HEK293 (cell line): ENCODE measurements around the gene PCSK2.

Source experiments
- CTCF ChIA-PET: fragments of 350-600 bp; formaldehyde crosslinking; extraction: SDS; loops from one replicate; lab custom pipeline; 2021; ENCODE audit warnings: antibody characterized with exemption; lab: Yijun Ruan, JAX
- POLR2A ChIA-PET: fragments of 300-600 bp; formaldehyde crosslinking; extraction: SDS; loops from one replicate; lab custom pipeline; 2020; ENCODE audit warnings: antibody characterized with exemption, inconsistent platforms; lab: Yijun Ruan, JAX
- H3K27ac ChIP-seq: fragments of 200-500 bp; sonication (Bioruptor generic); 2 replicates; pipeline ENCODE4 v1.5.1; 2014; ENCODE audit warnings: low read depth, low read length, control low read depth, inconsistent platforms; ENCODE audit errors: extremely low read depth
- H3K36me3 ChIP-seq, 2 experiments: fragments of 200-500 bp in 1 of 2; sonication (Bioruptor generic) in 1 of 2; 1 replicate in 1 of 2; 2 replicates in 1 of 2; pipeline ENCODE4 v1.5.1; 2014 to 2017; ENCODE audit warnings: inconsistent platforms in 2 of 2, low read length in 2 of 2; ENCODE audit not compliant: control insufficient read depth in 2 of 2, insufficient read depth in 1 of 2
- H3K4me1 ChIP-seq: fragments of 200-500 bp; sonication (Bioruptor generic); 2 replicates; pipeline ENCODE4 v1.5.1; 2014; ENCODE audit warnings: mild to moderate bottlenecking, low read length, inconsistent platforms; ENCODE audit not compliant: control insufficient read depth, insufficient read depth
- H3K4me3 ChIP-seq: 2 replicates; pipeline ENCODE4 v1.5.1; 2011; ENCODE audit warnings: low read depth, mild to moderate bottlenecking, control low read depth, low read length, moderate library complexity
- H3K9me3 ChIP-seq: fragments of 200-500 bp; sonication (Bioruptor generic); 2 replicates; pipeline ENCODE4 v1.5.1; 2014; ENCODE audit warnings: low read depth, low read length, inconsistent platforms; ENCODE audit not compliant: control insufficient read depth, insufficient read depth
- IKZF3 ChIP-seq: fragments of 450-650 bp; IDR thresholded peaks from 2 replicates; pipeline ENCODE4 v1.5.0; 2018; ENCODE audit warnings: missing biosample characterization, mild to moderate bottlenecking, missing genetic modification characterization, moderate library complexity
- OSR2 ChIP-seq: fragments of 450-650 bp; formaldehyde crosslinking; IDR thresholded peaks from 2 replicates; pipeline ENCODE4 v1.5.1; 2016; ENCODE audit warnings: missing biosample characterization, missing genetic modification characterization
- ZFP3 ChIP-seq: fragments of 450-650 bp; formaldehyde crosslinking; IDR thresholded peaks from 2 replicates; pipeline ENCODE4 v1.5.1; 2016; ENCODE audit warnings: low read depth, missing biosample characterization, missing genetic modification characterization
- ZNF133 ChIP-seq: fragments of 450-650 bp; formaldehyde crosslinking; IDR thresholded peaks from 2 replicates; pipeline ENCODE4 v1.5.1; 2016; ENCODE audit warnings: missing biosample characterization, missing genetic modification characterization
- ZNF19 ChIP-seq: fragments of 450-650 bp; formaldehyde crosslinking; IDR thresholded peaks from 2 replicates; pipeline ENCODE4; 2016; ENCODE audit warnings: missing biosample characterization, missing genetic modification characterization, low read depth
- ZNF324 ChIP-seq: fragments of 450-650 bp; formaldehyde crosslinking; IDR thresholded peaks from 2 replicates; pipeline ENCODE4 v1.5.1; 2016; ENCODE audit warnings: missing biosample characterization, missing genetic modification characterization
- ZNF473 ChIP-seq: fragments of 450-650 bp; formaldehyde crosslinking; IDR thresholded peaks from 2 replicates; pipeline ENCODE4 v1.5.1; 2017; ENCODE audit warnings: missing biosample characterization, missing genetic modification characterization
- ZNF521 ChIP-seq: fragments of 450-650 bp; formaldehyde crosslinking; IDR thresholded peaks from 2 replicates; pipeline ENCODE4 v1.5.1; 2017; ENCODE audit warnings: missing biosample characterization, mild to moderate bottlenecking, missing genetic modification characterization
- ZNF624 ChIP-seq: fragments of 450-650 bp; formaldehyde crosslinking; IDR thresholded peaks from 2 replicates; pipeline ENCODE4 v1.5.1; 2017; ENCODE audit warnings: missing biosample characterization, missing genetic modification characterization
- ZNF660 ChIP-seq: fragments of 450-650 bp; IDR thresholded peaks from 2 replicates; pipeline ENCODE4 v1.5.1; 2018; ENCODE audit warnings: missing biosample characterization, mild to moderate bottlenecking, missing genetic modification characterization
- ZNF791 ChIP-seq: fragments of 450-650 bp; formaldehyde crosslinking; IDR thresholded peaks from 2 replicates; pipeline ENCODE4 v1.5.1; 2016; ENCODE audit warnings: missing biosample characterization, missing genetic modification characterization
- ZNF792 ChIP-seq: fragments of 450-650 bp; formaldehyde crosslinking; IDR thresholded peaks from 2 replicates; pipeline ENCODE4 v1.5.1; 2016; ENCODE audit warnings: missing biosample characterization, missing genetic modification characterization
- ZSCAN16 ChIP-seq: fragments of 450-650 bp; formaldehyde crosslinking; IDR thresholded peaks from 2 replicates; pipeline ENCODE4 v1.5.1; 2016; ENCODE audit warnings: missing biosample characterization, missing genetic modification characterization
- TF ChIP-seq, protein P1 (sequence below): fragments of 450-650 bp; formaldehyde crosslinking; IDR thresholded peaks from 2 replicates; pipeline ENCODE4 v1.5.1; 2016; ENCODE audit warnings: missing biosample characterization, missing genetic modification characterization, low read depth
- TF ChIP-seq, protein P2 (sequence below): fragments of 450-650 bp; formaldehyde crosslinking; conservative IDR thresholded peaks from 2 replicates; pipeline ENCODE4 v1.5.1; 2016; ENCODE audit warnings: low read depth, missing biosample characterization, missing genetic modification characterization
- TF ChIP-seq, protein P3 (sequence below): fragments of 450-650 bp; formaldehyde crosslinking; IDR thresholded peaks from 2 replicates; pipeline ENCODE4 v1.5.1; 2016; ENCODE audit warnings: missing biosample characterization, missing genetic modification characterization, low read depth

The PCSK2 gene

DNA sequence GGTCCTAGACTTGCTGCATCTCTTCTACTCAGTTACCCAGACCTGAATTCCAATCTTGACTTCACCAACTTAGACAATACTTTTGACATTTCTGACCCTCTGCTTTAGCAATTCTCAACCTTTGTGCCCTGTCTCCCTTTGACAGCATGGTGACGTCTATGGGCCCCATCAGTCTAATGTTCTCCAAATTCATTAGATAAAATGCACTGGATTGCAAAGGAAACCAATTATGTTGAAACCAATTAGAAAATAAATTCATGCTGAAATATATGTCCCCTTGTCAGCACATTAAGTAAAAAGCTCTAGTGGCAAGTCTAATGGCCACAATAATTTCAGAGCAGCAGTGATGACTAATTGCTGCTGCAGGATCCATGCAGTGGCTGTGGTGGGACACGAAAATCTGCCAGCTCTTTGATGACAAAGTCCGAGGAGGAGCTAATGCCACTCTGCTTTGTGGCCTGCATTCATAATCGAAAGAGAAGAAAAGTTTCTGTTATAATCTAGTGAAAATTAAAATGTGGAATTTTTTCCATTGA lies 240.3 kb downstream of the PCSK2 start:
- ChIA-PET POLR2A (no interaction called here), CTCF (no interaction called here)
- Histone ChIP-seq H3K9me3 (no peaks in the 10 kb centered on the region), H3K27ac (no peak overlapping the region), H3K4me1 (no peaks in the 10 kb centered on the region), H3K36me3 (no peaks in the 10 kb centered on the region), H3K4me3 (no peak overlapping the region)
- TF ChIP-seq, protein P1, sequence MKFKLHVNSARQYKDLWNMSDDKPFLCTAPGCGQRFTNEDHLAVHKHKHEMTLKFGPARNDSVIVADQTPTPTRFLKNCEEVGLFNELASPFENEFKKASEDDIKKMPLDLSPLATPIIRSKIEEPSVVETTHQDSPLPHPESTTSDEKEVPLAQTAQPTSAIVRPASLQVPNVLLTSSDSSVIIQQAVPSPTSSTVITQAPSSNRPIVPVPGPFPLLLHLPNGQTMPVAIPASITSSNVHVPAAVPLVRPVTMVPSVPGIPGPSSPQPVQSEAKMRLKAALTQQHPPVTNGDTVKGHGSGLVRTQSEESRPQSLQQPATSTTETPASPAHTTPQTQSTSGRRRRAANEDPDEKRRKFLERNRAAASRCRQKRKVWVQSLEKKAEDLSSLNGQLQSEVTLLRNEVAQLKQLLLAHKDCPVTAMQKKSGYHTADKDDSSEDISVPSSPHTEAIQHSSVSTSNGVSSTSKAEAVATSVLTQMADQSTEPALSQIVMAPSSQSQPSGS: no peak
- no peak for TF ChIP-seq ZNF791 (tag by site-specific recombination)

DNA sequence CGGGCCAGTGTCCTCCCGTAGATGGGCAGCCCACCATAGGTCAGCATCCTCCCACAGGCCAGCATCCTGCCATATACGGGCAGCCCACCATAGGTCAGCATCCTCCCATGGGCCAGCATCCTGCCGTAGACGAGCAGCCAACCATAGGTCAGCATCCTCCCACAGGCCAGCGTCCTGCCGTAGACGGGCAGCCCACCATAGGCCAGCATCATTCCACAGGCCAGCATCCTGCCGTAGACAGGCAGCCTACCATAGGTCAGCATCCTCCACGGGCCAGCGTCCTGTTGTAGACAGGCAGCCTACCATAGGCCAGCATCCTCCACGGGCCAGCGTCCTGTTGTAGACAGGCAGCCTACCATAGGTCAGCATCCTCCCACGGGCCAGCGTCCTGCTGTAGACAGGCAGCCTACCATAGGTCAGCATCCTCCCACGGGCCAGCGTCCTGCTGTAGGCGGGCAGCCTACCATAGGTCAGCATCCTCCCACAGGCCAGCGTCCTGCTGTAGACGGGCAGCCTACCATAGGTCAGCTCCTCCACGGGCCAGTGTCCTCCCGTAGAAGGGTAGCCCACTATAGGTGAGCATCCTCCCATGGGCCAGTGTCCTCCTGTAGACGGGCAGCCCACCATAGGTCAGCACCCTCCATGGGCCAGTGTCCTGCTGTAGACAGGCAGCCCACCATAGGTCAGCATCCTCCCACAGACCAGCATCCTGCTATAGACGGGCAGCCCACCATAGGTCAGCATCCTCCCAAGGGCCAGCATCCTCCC lies 241.4 kb downstream of the PCSK2 start:
- no peak for TF ChIP-seq ZNF624
- H3K9me3 ChIP-seq: no peaks in the 10 kb centered on the region
- no peak overlapping the region for H3K27ac ChIP-seq
- H3K36me3 ChIP-seq: no peaks in the 10 kb centered on the region
- H3K4me3 ChIP-seq: no peak overlapping the region
- CTCF ChIA-PET: interaction anchor here (1.1 to 1.2 kb wide), 2 partner anchors 8 to 527 kb away, joined by 3 read pairs; no protein-coding TSS in a partner anchor
- no peaks in the 10 kb centered on the region for H3K4me1 ChIP-seq
- POLR2A ChIA-PET: no interaction called here

DNA sequence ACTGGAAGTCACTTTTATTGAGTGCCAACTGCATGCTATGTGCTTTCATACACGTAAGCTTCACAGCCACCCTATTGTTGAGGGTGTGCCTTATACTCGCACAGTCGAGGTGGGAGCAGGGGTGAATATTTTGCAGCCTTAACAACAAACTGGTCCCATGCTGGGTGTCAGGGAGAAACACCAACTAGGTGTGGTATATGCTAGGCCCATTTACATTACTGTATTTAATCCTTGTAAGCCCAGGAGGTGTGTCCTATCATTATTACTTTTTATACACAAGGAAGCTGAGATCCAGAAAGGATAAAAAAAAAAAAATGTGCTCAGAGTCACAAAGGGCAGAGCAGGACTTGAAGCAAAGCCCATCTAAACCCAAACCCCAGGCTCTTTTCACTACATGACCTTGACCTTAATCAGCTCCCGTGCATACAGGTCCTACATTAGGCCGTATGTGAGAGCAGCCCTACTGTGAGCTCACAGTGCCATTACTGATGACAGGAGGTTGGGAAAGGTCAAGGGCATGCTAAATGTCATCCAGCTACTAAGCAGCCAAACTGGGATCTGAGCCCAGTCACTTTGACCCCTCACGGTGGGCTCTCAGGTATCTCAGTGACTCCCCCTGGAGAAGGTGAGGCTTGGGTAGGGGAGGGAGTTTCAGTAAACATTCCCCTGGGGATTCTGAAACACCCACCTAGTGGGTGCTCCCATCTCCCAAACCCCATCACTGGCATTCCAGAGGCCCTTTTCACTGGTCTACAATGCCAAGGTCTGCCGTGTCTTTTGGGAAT lies 242.6 kb downstream of the PCSK2 start:
- Histone ChIP-seq H3K4me1 (no peaks in the 10 kb centered on the region), H3K4me3 (no peak overlapping the region), H3K9me3 (no peaks in the 10 kb centered on the region), H3K36me3 (no peaks in the 10 kb centered on the region), H3K27ac (no peak overlapping the region)
- ChIA-PET CTCF (interaction anchor here (0.6 to 1.2 kb wide), 5 partner anchors 9 to 1269 kb away, joined by 3 read pairs; no protein-coding TSS in a partner anchor), POLR2A (interaction anchor here (0.5 kb wide), 1 partner anchor 192 kb away, joined by 5 read pairs; no protein-coding TSS in a partner anchor)
- TF ChIP-seq ZNF792 (tag by site-specific recombination): no peak
- TF ChIP-seq ZNF624: no peak
- no peak for TF ChIP-seq ZNF521 (tag by site-specific recombination)
- TF ChIP-seq, protein P2, sequence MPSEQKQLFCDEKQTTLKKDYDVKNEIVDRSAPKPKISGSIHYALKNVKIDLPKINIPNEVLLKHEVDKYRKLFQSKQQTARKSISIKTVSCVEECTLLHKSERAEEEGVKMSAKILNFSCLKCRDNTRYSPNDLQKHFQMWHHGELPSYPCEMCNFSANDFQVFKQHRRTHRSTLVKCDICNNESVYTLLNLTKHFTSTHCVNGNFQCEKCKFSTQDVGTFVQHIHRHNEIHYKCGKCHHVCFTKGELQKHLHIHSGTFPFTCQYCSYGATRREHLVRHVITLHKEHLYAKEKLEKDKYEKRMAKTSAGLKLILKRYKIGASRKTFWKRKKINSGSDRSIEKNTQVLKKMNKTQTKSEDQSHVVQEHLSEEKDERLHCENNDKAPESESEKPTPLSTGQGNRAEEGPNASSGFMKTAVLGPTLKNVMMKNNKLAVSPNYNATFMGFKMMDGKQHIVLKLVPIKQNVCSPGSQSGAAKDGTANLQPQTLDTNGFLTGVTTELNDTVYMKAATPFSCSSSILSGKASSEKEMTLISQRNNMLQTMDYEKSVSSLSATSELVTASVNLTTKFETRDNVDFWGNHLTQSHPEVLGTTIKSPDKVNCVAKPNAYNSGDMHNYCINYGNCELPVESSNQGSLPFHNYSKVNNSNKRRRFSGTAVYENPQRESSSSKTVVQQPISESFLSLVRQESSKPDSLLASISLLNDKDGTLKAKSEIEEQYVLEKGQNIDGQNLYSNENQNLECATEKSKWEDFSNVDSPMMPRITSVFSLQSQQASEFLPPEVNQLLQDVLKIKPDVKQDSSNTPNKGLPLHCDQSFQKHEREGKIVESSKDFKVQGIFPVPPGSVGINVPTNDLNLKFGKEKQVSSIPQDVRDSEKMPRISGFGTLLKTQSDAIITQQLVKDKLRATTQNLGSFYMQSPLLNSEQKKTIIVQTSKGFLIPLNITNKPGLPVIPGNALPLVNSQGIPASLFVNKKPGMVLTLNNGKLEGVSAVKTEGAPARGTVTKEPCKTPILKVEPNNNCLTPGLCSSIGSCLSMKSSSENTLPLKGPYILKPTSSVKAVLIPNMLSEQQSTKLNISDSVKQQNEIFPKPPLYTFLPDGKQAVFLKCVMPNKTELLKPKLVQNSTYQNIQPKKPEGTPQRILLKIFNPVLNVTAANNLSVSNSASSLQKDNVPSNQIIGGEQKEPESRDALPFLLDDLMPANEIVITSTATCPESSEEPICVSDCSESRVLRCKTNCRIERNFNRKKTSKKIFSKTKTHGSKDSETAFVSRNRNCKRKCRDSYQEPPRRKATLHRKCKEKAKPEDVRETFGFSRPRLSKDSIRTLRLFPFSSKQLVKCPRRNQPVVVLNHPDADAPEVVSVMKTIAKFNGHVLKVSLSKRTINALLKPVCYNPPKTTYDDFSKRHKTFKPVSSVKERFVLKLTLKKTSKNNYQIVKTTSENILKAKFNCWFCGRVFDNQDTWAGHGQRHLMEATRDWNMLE (tag by site-specific recombination): no peak
- TF ChIP-seq ZNF324 (tag by site-specific recombination): no peak

DNA sequence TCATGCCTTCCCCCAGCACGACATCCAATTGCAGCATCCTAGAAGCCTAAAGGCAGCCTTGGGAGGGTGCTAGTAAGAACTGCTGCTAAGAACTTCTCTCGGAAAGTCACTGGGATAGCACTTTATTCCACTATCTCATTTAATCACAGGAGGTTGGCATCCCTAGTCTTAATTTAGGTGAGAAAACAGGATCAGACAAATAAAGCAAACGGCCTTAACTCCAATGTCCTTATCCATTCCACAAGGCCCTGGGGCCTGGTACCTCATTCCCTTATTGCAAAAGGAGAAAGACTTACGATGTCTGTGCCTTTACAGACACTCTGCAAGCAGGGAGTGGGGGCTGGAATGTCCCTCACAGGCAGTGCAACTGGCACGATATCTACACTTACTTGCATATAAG lies 243.7 kb downstream of the PCSK2 start:
- H3K9me3 ChIP-seq: no peaks in the 10 kb centered on the region
- CTCF ChIA-PET: no interaction called here
- POLR2A ChIA-PET: no interaction called here
- no peak overlapping the region for H3K4me3 ChIP-seq
- no peaks in the 10 kb centered on the region for H3K36me3 ChIP-seq
- H3K4me1 ChIP-seq: no peaks in the 10 kb centered on the region
- no peak overlapping the region for H3K27ac ChIP-seq
- TF ChIP-seq ZNF133 (tag by site-specific recombination) (no peak), ZNF660 (tag by site-specific recombination) (no peak), ZNF19 (tag by site-specific recombination) (no peak), OSR2 (tag by site-specific recombination) (no peak), IKZF3 (tag by site-specific recombination) (no peak), ZNF473 (tag by site-specific recombination) (no peak), ZFP3 (tag by site-specific recombination) (no peak), ZSCAN16 (tag by site-specific recombination) (no peak)
- TF ChIP-seq, protein P3, sequence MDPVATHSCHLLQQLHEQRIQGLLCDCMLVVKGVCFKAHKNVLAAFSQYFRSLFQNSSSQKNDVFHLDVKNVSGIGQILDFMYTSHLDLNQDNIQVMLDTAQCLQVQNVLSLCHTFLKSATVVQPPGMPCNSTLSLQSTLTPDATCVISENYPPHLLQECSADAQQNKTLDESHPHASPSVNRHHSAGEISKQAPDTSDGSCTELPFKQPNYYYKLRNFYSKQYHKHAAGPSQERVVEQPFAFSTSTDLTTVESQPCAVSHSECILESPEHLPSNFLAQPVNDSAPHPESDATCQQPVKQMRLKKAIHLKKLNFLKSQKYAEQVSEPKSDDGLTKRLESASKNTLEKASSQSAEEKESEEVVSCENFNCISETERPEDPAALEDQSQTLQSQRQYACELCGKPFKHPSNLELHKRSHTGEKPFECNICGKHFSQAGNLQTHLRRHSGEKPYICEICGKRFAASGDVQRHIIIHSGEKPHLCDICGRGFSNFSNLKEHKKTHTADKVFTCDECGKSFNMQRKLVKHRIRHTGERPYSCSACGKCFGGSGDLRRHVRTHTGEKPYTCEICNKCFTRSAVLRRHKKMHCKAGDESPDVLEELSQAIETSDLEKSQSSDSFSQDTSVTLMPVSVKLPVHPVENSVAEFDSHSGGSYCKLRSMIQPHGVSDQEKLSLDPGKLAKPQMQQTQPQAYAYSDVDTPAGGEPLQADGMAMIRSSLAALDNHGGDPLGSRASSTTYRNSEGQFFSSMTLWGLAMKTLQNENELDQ (tag by site-specific recombination): no peak
